ENCODE results near the gene GUCY2F.

Gene GUCY2F

GRCh38 chrX:109481986-109482385 is at the start of gene GUCY2F:
TSS of gene GUCY2F (minus strand) at chrX:109482086. CDS start at chrX:109475936, 6,150 bp downstream.
- no peak for DNase-seq

GRCh38 chrX:109519001-109519400 is 37.1 kb upstream of the GUCY2F start:
- no peak for DNase-seq

DNA sequence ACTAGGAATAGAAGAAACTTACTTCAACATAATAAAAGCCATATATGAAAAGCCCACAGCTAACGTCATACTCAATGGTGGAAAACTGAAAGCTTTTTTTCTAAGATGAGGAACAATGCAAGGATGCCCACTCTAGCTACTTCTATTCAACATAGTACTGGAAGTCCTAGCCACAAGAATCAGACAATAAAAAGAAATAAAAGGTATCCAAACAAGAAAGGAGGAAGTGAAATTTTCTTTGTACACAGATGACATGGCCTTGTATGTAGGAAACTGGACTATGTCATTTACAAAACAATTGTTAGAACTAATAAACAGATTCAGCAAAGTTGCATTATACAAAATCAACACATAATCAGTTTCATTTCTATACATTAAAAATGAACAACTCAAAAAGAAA is 29.2 kb upstream of the GUCY2F start:
- no peak for DNase-seq

GRCh38 chrX:109508915-109509314 is 27.0 kb upstream of the GUCY2F start:
- no peak for DNase-seq

GRCh38 chrX:109501176-109501575 is 19.3 kb upstream of the GUCY2F start:
- DNase-seq = no peak

DNA sequence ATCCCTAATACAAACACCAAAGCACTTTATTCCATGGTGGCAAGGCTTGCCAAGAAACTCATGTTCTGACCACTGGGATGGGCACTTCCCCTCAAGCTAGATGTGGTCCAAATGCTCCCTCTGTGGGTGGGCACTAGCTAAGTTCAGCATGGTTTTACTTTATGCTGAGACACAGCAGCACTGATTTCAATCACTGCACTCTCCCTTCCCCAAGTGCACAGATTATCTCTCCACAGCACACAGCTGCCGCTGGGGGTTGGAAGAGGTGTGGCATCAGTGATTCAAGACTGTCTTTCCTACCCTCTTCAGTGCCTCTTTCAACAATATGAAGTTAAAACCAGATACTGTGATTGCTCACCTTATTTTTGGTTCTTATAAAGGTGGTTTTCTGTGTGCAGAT is 16.5 kb upstream of the GUCY2F start:
- DNase-seq = no peak

GRCh38 chrX:109489174-109489573 is 7.3 kb upstream of the GUCY2F start:
- no peak for DNase-seq

GRCh38 chrX:109487640-109488039 is 5.8 kb upstream of the GUCY2F start:
- no peak for DNase-seq

- DNase-seq = peak; percentile 44
Measured at GRCh38 chrX:109485470-109486340, 3.8 kb upstream of the GUCY2F start.

GRCh38 chrX:109484886-109485285 is 3.0 kb upstream of the GUCY2F start:
- DNase-seq = no peak

DNA sequence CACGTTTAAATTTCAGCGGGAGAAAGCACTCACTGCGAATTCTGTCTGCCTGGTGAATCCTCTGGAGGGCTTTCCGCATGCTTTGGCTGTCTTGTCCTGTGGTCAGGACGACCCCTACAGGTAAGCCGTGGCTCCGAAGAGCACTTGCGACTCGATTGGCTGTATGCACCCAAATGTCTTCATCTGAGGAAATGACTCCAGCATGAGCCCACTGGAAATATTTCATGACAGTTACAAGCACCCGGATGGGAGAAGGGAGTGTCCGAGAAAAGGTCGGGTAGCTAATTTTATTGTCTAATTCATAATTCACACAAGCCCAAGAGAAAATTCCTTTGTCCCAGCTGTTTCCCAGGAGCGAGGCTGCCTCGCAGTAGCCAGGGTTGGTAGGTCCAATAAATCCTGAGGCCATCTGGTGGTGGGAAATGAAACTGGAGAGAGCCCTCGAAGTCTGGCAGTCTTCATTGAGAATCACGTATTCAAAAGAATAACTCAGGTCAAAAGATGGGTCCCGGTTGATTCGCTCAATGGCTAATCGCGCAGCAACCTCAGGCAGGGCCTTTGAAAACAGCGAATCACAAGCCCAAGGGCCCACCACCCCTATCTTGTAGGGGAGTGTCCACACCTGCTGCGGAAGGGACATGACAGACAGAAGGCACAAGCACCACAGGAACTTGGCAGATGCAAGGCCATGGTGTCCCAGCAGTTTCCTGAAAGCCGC is 6.6 kb downstream of the GUCY2F start:
- DNase-seq = peak; percentile 63

GRCh38 chrX:109472939-109473735 is 8.7 kb downstream of the GUCY2F start:
- no peak for DNase-seq

DNA sequence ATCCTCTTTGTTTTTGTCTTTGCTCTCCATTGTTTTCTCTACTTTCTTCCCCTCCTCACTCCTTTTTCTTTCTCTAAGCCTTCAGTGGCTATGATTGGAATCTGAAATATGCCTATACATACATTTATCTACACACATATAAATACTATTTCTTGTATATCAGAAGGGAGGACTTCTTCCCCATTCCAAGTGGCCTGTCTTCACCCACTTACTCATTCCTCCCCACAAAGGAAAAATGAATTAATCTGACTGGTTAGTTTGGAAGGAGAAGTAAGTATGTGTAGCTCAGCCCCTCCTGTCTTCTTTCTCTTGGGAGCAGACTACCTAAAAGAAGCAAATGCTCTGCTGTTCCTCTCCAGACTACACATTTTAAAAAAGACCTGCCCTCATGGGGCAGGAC is 17.7 kb downstream of the GUCY2F start:
- DNase-seq = no peak

DNA sequence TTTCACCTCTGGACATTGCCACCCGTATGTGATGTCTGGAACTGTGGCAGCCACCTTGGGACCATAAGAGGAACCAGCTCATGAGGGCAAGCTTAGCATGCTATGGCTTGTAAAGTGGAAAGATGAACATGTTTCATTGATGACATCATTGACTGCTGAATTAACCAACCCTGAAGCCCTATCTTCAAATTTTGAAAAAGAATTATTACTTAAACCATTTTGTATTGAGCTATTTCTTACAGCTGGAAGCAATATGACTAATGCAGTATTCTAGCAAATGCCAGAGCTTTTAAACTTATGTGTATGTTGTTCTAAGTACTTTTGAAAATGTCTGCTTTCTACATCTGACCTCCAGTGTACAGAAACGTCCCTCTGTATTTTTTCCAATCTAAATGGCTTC is 18.1 kb downstream of the GUCY2F start:
- DNase-seq = no peak

GRCh38 chrX:109448282-109448938 is 33.5 kb downstream of the GUCY2F start:
- DNase-seq = peak; percentile 89

DNA sequence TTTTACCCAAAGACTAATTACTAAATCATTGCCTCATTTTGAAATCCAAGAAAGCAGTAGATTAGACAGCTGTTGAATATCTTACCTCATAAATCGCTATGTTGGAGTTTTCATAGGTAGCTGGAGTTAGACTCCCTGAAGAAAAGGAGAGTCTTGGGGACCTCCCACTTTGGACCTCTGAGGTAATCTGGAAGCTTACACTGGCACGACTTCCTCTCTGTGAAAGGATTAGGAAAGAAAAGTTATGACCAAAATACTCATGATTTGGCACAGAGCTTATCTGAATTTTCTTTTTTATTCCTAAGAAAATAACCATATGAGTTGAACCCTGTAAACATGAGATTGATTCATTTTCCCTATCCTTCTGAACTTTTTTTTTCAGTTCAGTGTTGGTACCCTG is 40.6 kb downstream of the GUCY2F start:
- DNase-seq = no peak

- no peak for DNase-seq
Measured at GRCh38 chrX:109440475-109440874, 41.4 kb downstream of the GUCY2F start.

GRCh38 chrX:109409181-109409580 is 72.7 kb downstream of the GUCY2F start:
- no peak for DNase-seq

- DNase-seq = no peak
Measured at GRCh38 chrX:109403922-109404321, 78.0 kb downstream of the GUCY2F start.

DNA sequence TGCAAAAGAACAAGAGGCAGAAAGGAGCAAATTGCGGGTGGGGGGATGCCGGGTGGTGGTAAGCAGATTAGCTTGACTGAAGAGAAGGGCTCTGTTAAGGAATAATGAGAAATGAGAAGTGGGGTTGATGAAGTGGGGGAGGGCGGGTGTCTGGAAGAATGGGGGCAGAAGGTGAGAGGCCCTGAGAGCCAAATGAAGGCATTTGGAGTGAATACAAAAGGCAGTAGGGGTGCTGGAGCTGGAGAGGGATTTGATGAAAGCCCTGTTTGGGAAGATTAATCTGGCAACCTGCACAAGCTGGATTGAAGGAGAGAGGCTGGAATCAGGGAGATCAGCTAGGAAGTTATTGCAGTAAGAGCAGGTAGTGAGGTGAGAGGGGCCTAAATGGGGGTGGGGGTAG is 82.1 kb downstream of the GUCY2F start:
- no peak for DNase-seq

- peak; percentile 45 for DNase-seq
Measured at GRCh38 chrX:109398833-109399232, 83.1 kb downstream of the GUCY2F start.

- DNase-seq = no peak
Measured at GRCh38 chrX:109398061-109398460, 83.8 kb downstream of the GUCY2F start.

DNA sequence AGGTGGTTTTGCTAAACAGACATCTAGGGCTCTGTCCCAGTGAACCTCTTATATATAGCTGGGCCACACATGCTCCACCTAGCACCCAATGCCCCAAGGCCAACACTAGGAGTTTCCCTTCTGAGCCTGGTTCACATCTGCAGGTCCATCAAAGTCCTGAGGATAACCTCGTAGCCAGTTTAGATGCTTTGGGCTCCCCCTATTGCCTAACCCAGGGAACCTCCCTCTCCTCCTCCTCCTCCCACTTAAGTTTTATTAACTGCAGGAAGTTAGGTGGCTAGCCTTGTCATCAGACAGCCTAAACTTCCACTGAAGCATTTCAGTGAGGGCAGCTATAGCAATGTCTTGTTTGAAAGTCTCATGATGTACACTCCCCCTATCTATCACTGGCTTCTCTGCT is 88.0 kb downstream of the GUCY2F start:
- no peak for DNase-seq

All from NCI-H1105 treated with DMSO at 0.1 percent for 48 hours (cell line).